AG10803 (cell line): ENCODE data around the gene SYNGR1.
A peak's percentile ranks its signal among the peaks of the same experiment; 100 is the strongest.
"Not testable (repeated sequence)": the region's sequence is repeated elsewhere in the genome, so short reads cannot be mapped to it uniquely, and the experiment has no call there.

ENCODE experiments used
- DNase-seq: peaks from one replicate; pipeline ENCODE4 v3.0.0; 2010; ENCODE audit warnings: low read depth
- H3K4me3 ChIP-seq: 2 replicates; pipeline ENCODE4 v1.5.1; 2011; ENCODE audit warnings: mild to moderate bottlenecking, low read length, control low read depth
- TF ChIP-seq, protein P1 (sequence below): conservative IDR thresholded peaks from 2 replicates; pipeline ENCODE4 v1.5.1; 2011; ENCODE audit warnings: mild to moderate bottlenecking, low read length, control low read depth, inconsistent platforms

The SYNGR1 gene

GRCh38 chr22:39317775-39318506 is 31.9 kb upstream of the SYNGR1 start:
- TF ChIP-seq, protein P1, sequence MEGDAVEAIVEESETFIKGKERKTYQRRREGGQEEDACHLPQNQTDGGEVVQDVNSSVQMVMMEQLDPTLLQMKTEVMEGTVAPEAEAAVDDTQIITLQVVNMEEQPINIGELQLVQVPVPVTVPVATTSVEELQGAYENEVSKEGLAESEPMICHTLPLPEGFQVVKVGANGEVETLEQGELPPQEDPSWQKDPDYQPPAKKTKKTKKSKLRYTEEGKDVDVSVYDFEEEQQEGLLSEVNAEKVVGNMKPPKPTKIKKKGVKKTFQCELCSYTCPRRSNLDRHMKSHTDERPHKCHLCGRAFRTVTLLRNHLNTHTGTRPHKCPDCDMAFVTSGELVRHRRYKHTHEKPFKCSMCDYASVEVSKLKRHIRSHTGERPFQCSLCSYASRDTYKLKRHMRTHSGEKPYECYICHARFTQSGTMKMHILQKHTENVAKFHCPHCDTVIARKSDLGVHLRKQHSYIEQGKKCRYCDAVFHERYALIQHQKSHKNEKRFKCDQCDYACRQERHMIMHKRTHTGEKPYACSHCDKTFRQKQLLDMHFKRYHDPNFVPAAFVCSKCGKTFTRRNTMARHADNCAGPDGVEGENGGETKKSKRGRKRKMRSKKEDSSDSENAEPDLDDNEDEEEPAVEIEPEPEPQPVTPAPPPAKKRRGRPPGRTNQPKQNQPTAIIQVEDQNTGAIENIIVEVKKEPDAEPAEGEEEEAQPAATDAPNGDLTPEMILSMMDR, result no peak
- peak; percentile 60 for DNase-seq
- H3K4me3 ChIP-seq, result peak overlapping the region; percentile 94

GRCh38 chr22:39318507-39319283 is 31.1 kb upstream of the SYNGR1 start:
- TF ChIP-seq, protein P1, result no peak
- H3K4me3 ChIP-seq, result peak overlapping the region; percentile 94
- peak; percentile 44 for DNase-seq

DNA sequence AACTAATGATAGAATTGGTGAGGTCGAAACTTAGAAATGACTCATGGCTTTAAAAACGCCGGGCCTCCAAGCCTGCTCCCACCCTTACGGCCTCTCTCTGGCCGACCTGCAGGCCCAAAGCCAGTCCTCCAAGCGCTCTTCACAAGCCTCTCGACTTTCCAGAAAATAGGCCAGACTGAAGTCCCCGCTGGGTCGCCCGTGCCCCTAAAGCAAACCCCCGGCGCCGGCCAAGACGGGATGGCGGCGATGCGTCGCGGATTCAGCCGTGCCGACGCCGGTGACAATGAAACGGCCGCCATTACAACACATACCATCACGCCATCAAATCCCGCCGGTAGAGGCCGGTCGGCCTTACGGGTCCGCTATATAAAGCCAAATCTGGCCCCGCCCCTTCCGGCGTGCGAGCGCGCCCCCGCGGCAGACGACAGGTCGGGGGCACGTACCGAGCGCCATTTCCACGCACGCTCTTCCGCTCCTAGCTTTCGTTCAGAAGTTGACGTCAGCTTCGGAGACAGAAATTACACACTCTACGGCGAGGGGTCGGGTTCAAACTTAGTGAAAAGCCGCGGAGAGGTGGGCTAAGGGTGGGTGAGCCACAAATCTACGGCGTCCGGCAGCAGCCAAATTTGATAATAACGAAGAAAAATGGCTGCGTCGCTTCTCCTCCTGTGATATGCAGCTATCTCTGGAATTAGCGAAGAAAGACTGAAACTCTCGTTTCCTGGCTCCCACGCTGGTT is 30.3 kb upstream of the SYNGR1 start, which contains the start of gene RPL3:
TSS of gene RPL3 (minus strand) at position 340 of the 739 bp plus-strand sequence. CDS start at position 314, 26 bp downstream.
- TF ChIP-seq, protein P1, result no peak
- peak within 1 kb of the TSS; percentile 94 for H3K4me3 ChIP-seq
- DNase-seq, result peak; percentile 98

DNA sequence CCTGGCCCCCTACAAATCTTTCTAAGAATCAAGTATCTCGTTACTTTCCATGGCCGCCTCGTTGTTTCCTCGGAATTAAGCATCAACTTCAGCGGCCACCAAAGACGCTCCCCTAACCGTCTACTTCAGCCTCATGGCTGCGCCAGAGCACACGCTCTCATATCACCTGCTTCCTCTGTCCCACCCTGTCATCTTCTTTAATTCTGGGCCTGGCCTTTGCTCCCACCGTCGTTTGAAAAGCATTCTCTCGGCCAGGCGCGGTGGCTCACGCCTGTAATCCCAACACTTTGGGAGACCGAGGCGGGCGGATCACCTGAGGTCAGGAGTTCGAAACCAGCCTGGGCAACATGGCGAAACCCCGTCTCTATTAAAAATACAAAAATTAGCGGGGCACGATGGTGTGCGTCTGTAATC is 29.2 kb upstream of the SYNGR1 start:
- H3K4me3 ChIP-seq, result peak overlapping the region; percentile 13; the same call in 1 of the 2 replicates
- not testable (repeated sequence) for DNase-seq

DNA sequence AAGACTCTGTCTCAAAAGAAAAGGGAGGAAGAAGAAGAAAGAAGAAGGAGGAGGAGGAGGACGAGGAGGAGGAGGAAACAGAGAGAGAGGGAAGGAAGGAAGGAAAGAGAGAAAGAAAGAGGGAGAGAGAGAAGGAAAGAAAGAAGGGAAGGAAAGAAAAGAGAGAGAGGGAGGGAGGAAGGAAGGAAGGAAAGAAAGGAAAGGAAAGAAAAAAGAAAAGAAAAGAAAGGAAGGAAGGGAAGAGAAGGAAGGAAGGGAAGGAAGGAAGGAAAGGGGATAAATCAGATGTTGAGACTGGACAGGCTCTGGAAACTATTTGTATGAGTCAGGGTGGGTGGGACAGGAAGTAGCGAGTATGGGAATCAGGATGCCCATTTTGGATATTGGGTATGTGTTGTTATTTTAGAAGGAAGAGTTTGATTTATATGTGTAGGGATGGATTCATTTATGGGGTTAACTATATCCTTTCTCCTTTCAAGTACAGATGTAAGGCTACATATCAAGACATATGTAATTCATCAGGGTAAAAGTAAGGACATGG is 24.3 kb upstream of the SYNGR1 start:
- no peak for DNase-seq
- no peak overlapping the region for H3K4me3 ChIP-seq
- TF ChIP-seq, protein P1, result no peak

GRCh38 chr22:39327995-39328754 is 21.6 kb upstream of the SYNGR1 start:
- TF ChIP-seq, protein P1, result no peak
- DNase-seq, result no peak
- no peak overlapping the region for H3K4me3 ChIP-seq

DNA sequence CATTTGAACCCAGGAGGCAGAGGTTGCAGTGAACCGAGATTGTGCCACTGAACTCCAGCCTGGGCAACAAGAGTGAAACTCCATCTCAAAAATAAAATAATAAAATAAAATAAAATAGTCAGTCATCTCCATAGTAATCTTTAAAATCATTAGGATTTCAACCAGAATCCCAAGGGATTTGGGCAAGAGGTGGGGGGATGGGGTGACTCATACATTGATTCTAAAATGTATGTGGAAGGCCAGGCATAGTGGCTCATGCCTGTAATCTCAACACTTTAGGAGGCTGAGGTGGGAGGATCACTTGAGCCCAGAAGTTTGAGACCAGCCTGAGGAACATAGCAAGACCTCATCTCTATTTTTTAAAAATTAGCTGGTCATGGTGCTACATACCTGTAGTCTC is 19.2 kb upstream of the SYNGR1 start:
- DNase-seq, H3K4me3 ChIP-seq: not testable (repeated sequence)
